ENCODE measurements around the gene BICRAL.
"Not testable (repeated sequence)": the region's sequence is repeated elsewhere in the genome, so short reads cannot be mapped to it uniquely, and the experiment has no call there.

Gene BICRAL

DNA sequence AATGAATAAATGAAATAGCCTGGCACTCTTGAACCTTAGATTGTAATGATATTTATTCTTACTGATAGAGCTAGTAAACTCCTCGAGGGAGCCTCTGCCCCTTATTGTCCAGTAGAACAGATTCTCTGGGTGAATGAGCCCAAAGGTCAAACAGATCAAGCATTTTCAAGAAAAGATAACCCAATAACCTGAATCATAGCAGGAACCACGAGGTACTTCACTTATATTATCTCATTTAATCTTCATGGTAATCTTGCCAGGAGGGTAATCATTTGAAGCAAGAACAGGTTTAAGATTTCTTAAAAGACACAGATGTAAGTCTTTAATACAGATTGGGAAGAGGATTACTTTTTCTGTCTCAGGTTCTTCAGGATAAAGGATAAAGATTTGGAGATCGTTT is 18.9 kb upstream of the BICRAL start:
- no peak for DNase-seq

- DNase-seq, result no peak
These were observed 16.8 kb upstream of the BICRAL start for GRCh38 chr6:42764911-42765648.

- no peak for DNase-seq
These were observed 15.6 kb upstream of the BICRAL start for GRCh38 chr6:42766163-42766670.

- DNase-seq, result no peak
These were observed 12.8 kb upstream of the BICRAL start for GRCh38 chr6:42769051-42769450.

GRCh38 chr6:42769836-42770235 is 12.0 kb upstream of the BICRAL start:
- DNase-seq, result no peak

DNA sequence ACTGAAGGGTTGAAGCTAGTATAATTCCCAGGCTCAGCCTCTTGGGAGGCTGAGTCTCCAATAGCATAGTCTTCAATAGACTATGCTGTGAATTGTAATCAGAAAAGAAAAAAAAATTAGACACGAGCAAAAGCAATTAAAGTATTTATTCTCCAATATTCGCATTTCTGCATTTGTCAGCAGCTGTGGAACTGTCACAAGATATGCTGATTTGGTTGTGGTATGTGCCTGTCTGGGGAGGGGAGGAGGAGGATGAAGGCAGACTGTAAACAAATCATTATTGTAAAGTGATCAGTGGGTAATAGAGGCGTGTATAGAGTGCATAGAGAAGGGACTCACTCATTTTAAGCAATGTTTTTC is 10.1 kb upstream of the BICRAL start:
- no peak for DNase-seq

- DNase-seq, result no peak
These were observed 7.7 kb upstream of the BICRAL start for GRCh38 chr6:42774201-42774600.

GRCh38 chr6:42774821-42775487 is 6.9 kb upstream of the BICRAL start:
- DNase-seq, result not testable (repeated sequence)

DNA sequence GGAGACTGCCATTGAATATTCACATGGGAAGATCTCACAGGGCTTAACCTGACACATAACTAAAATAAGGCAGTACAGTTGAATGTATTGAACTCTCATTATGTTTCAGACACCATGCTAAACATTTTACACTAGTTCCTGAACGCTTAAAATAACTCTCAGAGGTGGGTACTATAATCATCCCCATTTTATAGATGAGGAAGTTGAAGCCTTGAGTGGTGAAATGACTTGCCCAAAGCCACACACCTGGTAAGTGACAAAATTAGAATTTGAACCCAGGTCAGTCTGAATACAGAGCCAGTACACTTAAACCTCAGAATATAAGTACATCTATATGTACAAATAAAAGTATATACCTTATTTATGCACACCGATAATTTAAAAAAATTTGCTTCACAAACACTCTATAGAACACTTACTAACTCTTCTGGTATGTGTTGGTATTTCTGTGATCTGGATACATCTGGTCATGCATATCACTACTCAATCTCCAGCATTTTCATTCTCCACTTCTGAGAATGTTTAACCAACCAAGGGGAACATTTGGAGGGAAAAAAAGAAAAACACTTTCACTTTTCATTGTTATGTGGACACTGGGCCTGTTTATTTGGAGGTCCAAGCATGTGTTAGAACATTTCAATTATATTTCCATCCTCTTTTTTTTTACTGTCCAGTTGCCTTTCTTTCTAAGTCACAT is 4.6 kb upstream of the BICRAL start:
- no peak for DNase-seq

GRCh38 chr6:42778122-42778521 is 3.7 kb upstream of the BICRAL start:
- DNase-seq, result no peak

DNA sequence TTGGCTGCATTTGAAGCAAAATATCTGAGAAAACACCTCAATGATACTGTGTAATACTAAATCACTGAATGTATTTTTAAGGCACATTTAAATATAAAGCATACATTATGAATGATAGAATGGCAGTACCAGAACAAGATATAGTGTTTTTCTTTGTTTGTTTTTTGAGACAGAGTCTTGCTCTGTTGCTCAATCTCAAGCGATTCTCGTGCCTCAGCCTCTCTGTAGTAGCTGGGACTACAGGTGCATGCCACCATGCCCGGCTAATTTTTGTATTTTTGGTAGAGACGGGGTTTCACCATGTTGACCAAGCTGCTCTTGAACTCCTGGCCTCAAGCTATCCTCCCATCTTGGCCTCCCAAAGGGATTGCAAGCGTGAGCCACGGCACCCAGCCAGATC is 2.3 kb upstream of the BICRAL start:
- no peak for DNase-seq

DNA sequence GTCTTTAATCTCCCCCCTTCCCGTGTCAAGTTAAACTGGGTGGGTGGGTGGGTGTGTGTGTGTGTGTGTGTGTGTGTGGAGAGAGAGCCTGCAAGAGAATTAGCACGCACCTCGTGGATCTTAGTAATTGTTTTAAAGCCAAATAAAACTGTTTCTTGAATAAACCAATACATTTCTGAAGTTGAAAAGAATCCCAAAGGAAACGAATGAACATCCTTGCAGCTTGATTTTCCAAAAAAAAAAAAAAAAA is 381 bp upstream of the BICRAL start:
- peak; percentile 53 for DNase-seq

DNA sequence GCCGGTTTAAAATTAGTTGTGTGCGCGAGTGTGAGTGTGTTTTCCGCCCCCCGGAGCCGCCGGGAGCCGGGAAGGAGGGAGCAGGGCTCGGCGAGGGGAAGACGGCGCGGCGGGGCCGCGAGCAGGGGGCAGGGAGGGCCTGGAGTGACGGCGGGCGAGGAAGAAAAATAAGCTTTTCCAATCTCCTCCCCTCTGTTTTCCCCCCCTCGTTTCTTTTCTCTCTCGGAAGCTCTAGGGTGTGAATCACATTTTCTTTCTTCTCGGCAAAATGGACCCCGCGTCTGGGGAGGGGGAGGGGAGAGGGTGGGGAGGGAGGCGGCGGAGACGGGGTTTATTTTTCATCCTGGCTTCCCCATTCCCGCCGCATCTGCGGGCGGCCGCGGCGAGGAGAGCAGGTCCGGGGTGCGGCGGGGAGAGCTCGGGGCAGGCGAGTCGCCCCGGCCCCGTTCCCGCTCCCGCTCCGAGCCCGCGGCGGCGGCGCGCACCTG is 881 bp downstream of the BICRAL start:
- peak; percentile 91 for DNase-seq

DNA sequence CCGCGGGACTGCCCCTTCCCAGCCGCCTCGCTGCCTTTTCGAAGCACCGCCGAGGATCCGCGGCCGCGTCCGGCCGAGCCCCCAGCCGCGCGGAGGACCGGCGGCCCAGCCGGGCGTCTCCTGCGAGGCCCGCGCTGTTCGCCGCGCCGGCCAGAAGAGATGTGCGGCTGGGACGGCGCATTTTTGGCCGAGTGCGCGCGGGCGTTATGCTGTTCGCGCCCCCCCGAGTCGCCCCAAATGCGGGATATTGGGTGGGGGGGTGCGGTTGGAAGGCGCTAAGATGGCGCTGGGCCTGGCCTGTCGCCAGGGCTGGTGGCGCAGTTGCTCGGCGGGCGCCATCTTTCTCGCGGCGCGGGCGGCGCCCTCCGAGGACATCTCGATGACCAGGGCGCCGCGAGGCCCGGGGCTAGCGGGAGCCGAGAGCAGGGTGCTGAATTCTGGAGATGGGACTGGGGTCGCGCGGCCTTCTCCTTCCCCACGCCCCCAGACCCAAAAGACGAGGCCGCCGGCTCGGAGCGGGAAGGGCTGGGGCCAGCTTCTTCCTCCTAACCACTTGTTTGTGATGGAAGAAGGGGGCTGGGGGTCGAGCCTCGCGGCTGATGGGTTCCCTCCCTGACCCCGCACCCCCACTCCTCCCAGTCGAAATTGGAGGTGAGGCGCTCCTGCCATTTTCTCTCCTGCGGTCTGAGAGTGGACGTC is 1.5 kb downstream of the BICRAL start:
- DNase-seq, result peak; percentile 88

DNA sequence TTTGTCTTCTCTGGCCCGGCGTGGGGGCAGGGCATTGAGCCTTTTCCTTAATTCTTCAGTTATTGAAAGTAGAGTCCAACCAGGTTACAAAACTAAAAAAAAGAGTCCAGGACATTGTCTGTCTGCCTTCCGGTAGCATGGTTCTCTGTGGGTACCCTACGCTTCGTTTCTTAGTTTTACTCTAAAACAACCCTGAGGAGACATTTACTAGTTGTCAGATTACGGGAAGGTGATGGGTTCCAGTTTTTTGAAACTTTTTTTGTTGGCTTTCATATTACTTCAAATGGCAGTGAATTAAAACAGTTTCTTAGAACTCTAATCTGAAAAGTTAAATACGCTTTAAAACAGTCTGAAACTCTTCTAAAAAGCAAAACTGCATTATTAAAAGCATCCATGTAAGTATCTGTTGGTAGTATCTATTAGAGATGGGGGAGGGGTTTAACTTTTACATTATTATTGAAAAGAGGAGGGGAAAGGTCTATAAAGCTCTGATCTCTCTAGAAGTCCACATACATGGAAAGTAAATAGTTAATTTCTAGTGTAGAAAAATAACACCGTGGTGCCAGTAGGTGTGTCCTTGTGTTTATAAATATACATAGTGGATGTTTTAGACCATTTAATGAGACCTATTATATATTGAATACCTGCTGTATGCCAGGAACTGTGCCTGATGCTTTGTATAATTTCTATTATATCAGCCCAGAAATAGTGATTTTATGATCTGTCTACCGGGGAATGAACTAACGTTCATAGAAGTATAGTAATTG is 2.2 kb downstream of the BICRAL start:
- DNase-seq, result no peak

DNA sequence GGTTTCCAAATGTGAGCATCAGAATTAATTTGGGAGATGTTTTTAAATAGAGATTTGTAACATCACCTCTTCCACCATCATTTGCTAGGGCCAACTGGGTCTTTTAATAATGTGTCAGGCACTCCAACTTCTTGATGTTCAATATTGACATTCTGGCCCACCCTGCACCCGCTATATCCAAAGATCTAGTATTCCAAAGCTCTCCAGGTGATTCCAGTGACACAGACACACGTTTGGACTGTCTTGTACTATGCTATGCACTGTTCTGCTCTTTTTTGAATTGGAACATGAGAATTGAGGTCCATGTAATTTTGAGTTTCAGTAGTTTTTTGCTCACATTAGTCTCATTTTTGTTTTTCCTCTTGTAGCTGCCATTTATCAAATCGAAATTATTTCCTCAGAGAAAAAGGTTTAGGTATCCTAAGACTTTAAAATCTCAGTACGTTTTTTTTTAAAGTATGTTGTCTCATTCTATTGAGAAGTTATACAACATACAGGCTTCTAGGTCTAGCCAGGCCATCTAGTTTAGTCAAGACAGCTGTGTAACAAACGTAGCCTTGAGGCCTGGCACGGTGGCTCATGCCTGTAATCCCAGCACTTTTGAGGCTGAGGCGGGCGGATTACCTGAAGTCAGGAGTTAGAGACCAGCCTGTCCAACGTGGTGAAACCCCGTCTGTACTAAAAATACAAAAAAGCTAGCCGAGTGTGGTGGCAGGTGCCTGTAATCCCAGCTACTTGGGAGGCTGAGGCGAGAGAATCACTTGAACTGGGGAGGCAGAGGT is 3.1 kb downstream of the BICRAL start:
- DNase-seq, result no peak

DNA sequence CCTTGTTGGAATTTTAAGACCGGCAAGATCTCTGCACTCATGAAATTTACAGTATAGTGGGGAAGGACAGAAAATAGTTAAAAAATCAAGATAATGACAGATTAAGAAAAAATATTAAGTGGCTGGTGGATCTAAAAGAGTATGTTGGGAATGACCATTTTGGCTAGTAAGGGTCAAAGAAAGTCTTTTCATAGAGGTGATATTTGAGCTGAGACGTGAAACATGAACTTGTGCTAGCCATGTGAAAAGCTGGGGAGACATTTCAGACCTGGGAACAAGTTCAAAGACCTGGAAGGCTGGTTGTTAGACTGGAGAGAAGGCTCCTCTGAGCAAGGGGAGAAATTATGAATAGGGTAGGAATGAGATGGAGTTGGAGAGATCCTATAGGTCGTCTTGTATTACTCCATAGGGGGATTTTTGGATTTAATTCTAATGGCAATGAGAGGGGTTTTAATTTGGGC is 4.7 kb downstream of the BICRAL start:
- DNase-seq, result no peak

GRCh38 chr6:42787063-42787472 is 5.2 kb downstream of the BICRAL start:
- DNase-seq, result no peak

GRCh38 chr6:42788671-42789070 is 6.8 kb downstream of the BICRAL start:
- no peak for DNase-seq

- no peak for DNase-seq
These were observed 8.8 kb downstream of the BICRAL start for GRCh38 chr6:42790549-42791181.

GRCh38 chr6:42791706-42792320 is 10.0 kb downstream of the BICRAL start:
- no peak for DNase-seq

All from left hindlimb (tissue), 1 donor.